ENCODE results near the gene NEMP1.
"Not testable (repeated sequence)": the region's sequence is repeated elsewhere in the genome, so short reads cannot be mapped to it uniquely, and the experiment has no call there.

NEMP1 gene

DNA sequence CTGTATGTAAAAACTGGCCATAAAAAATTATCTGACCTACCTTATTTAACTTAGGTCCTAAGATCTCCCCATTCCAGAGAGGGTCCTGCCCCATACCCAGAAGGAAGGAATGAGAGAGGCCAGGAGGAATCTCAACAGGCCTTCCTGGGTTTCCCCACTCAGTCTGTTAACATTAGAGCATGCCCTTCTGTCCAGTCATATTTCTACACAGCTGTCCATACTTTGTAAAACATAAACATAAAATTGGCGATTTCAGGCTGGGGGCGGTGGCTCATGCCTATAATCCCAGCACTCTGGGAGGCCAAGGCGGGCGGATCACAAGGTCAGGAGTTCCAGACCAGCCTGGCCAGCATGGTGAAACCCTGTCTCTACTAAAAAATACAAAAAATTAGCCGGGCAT is 56.3 kb downstream of the NEMP1 start:
- H2BK15ac ChIP-seq (ENCODE audit: low read depth, poor library complexity, severe bottlenecking) = not testable (repeated sequence)
- 84% methylated on average over 5 of the region's 5 CpGs for WGBS

DNA sequence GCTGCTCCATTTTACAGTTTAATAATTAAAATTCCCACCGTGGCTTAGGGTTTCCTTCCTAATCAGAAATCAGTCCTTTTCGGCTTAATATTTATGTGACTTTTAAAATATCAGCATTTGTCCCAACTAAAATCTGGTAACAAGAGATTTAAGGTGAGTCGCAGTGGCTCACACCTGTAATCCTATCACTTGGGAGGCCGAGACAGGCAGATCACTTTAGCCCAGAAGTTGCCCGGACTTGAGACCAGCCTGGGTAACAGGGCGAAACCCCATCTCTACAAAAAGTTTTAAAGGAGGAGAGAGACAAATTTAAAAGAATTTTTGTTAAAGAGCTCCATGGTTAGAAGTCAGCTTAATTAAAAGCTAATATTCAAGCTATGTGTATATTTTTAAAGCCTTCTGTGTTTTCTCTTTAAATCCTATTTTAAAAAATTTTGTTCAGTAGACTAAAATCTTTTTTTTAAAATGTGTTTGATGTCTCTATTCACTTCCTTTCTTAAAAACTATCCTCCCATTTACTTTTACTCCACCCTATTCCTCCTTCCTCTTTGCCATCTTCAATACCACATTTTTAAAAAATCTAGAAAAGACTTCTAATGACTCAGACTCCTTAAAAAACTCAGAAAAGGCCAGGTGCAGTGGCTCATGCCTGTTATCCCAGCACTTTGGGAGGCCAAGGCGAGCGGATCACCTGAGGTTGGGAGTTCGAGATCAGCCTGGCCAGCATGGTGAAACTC is 58.4 kb downstream of the NEMP1 start:
- no peak overlapping the region for H3K27ac ChIP-seq (ENCODE audit: low read length, poor library complexity, severe bottlenecking)
- H2BK5ac ChIP-seq (ENCODE audit: low read depth, low read length, poor library complexity, severe bottlenecking) = no peak overlapping the region
- no peak for DNase-seq
- H4K91ac ChIP-seq (ENCODE audit: low read length) = no peak overlapping the region
- no peak overlapping the region for H4K8ac ChIP-seq (ENCODE audit: low read length)
- no peak overlapping the region for H3K4ac ChIP-seq (ENCODE audit: low read depth in 1 of 2, low read length in 2 of 2)
- no peak overlapping the region for H2BK120ac ChIP-seq (ENCODE audit: low read depth, low read length)
- no peak overlapping the region for H2AFZ ChIP-seq (ENCODE audit: low read depth, low read length)
- no peaks in the 10 kb centered on the region for H3K79me1 ChIP-seq (replicated peaks; ENCODE audit: low read length, poor library complexity, severe bottlenecking)
- H2BK15ac ChIP-seq (ENCODE audit: low read depth, poor library complexity, severe bottlenecking) = no peak overlapping the region
- no peak overlapping the region for H3K18ac ChIP-seq (ENCODE audit: low read depth in 1 of 2, low read length in 2 of 2)
- no peak overlapping the region for H3K9ac ChIP-seq (ENCODE audit: low read length)
- H3K4me3 ChIP-seq (ENCODE audit: insufficient read depth in 1 of 2, low read depth in 1 of 2, low read length in 2 of 2) = no peak overlapping the region
- no peak overlapping the region for H3K14ac ChIP-seq (ENCODE audit: low read length in 2 of 2)
- no peak overlapping the region for H3K23ac ChIP-seq (ENCODE audit: low read length in 2 of 2)
- 89% methylated on average over 7 of the region's 9 CpGs for WGBS
- H3K4me2 ChIP-seq (ENCODE audit: low read length, poor library complexity, severe bottlenecking) = no peak overlapping the region
- no peak overlapping the region for H2BK12ac ChIP-seq (ENCODE audit: low read length in 2 of 2)
- no peak overlapping the region for H2AK5ac ChIP-seq (ENCODE audit: low read length, severe bottlenecking)
- no peaks in the 10 kb centered on the region for H3K4me1 ChIP-seq (ENCODE audit: control insufficient read depth, insufficient read depth, low read depth, low read length)
- H3K9me3 ChIP-seq (ENCODE audit: control insufficient read depth, low read length) = no peaks in the 10 kb centered on the region
- no peaks in the 10 kb centered on the region for H3K36me3 ChIP-seq (ENCODE audit: control insufficient read depth in 1 of 2, insufficient read depth in 2 of 2, low read depth in 1 of 2, low read length in 2 of 2)
- H3K27me3 ChIP-seq (ENCODE audit: control insufficient read depth in 1 of 2, insufficient read depth in 1 of 2, low read length in 2 of 2) = peaks cover 23 to 28% of the 10 kb centered on the region in 2 experiments

More for the DNA sequence above, 56.3 kb downstream of the NEMP1 start:
- H3K79me1 ChIP-seq (replicated peaks; ENCODE audit: low read length, poor library complexity, severe bottlenecking); H3K23ac ChIP-seq (ENCODE audit: low read length in 2 of 2); H3K4me1 ChIP-seq (ENCODE audit: control insufficient read depth, insufficient read depth, low read depth, low read length); H3K4me3 ChIP-seq (ENCODE audit: insufficient read depth in 1 of 2, low read depth in 1 of 2, low read length in 2 of 2); H4K91ac ChIP-seq (ENCODE audit: low read length); H3K27ac ChIP-seq (ENCODE audit: low read length, poor library complexity, severe bottlenecking); H2AFZ ChIP-seq (ENCODE audit: low read depth, low read length); H3K18ac ChIP-seq (ENCODE audit: low read depth in 1 of 2, low read length in 2 of 2); H2BK120ac ChIP-seq (ENCODE audit: low read depth, low read length); H3K4ac ChIP-seq (ENCODE audit: low read depth in 1 of 2, low read length in 2 of 2); H2BK12ac ChIP-seq (ENCODE audit: low read length in 2 of 2); H4K8ac ChIP-seq (ENCODE audit: low read length); H3K4me2 ChIP-seq (ENCODE audit: low read length, poor library complexity, severe bottlenecking); H3K14ac ChIP-seq (ENCODE audit: low read length in 2 of 2); H3K9me3 ChIP-seq (ENCODE audit: control insufficient read depth, low read length); H3K9ac ChIP-seq (ENCODE audit: low read length); H2AK5ac ChIP-seq (ENCODE audit: low read length, severe bottlenecking); H2BK5ac ChIP-seq (ENCODE audit: low read depth, low read length, poor library complexity, severe bottlenecking); H3K36me3 ChIP-seq (ENCODE audit: control insufficient read depth in 1 of 2, insufficient read depth in 2 of 2, low read depth in 1 of 2, low read length in 2 of 2): not testable (repeated sequence)
- DNase-seq = peak; percentile 64
- peaks cover 27 to 33% of the 10 kb centered on the region in 2 experiments for H3K27me3 ChIP-seq (ENCODE audit: control insufficient read depth in 1 of 2, insufficient read depth in 1 of 2, low read length in 2 of 2)

DNA sequence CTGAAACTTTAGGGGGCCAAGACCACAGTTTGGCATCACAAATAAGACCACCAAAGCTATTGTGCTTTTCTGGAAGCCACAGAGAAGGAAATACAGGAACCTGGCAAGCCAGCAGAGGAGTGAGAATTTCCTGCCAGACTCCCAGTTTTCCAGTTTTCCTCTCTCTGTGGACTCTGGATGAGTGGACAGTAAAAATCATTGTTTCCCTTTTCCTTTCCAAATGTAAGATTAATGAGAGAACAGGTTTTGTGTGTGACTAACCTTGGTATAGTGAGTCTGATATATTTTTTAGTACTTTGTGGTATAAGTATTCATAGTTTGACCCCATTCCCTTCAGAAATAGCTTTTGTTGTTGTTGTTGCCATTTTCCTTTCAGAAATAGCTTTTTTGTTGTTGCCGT is 59.7 kb downstream of the NEMP1 start:
- H2AK5ac ChIP-seq (ENCODE audit: low read length, severe bottlenecking) = no peak overlapping the region
- no peak overlapping the region for H2BK15ac ChIP-seq (ENCODE audit: low read depth, poor library complexity, severe bottlenecking)
- H2BK12ac ChIP-seq (ENCODE audit: low read length in 2 of 2) = no peak overlapping the region
- no peak overlapping the region for H3K9ac ChIP-seq (ENCODE audit: low read length)
- WGBS = 100% methylated on average over 1 of the region's 1 CpG
- no peak overlapping the region for H3K23ac ChIP-seq (ENCODE audit: low read length in 2 of 2)
- no peaks in the 10 kb centered on the region for H3K4me1 ChIP-seq (ENCODE audit: control insufficient read depth, insufficient read depth, low read depth, low read length)
- H4K8ac ChIP-seq (ENCODE audit: low read length) = no peak overlapping the region
- no peak overlapping the region for H3K18ac ChIP-seq (ENCODE audit: low read depth in 1 of 2, low read length in 2 of 2)
- no peak overlapping the region for H3K4me3 ChIP-seq (ENCODE audit: insufficient read depth in 1 of 2, low read depth in 1 of 2, low read length in 2 of 2)
- no peaks in the 10 kb centered on the region for H3K36me3 ChIP-seq (ENCODE audit: control insufficient read depth in 1 of 2, insufficient read depth in 2 of 2, low read depth in 1 of 2, low read length in 2 of 2)
- H3K79me1 ChIP-seq (replicated peaks; ENCODE audit: low read length, poor library complexity, severe bottlenecking) = no peaks in the 10 kb centered on the region
- H3K14ac ChIP-seq (ENCODE audit: low read length in 2 of 2) = no peak overlapping the region
- H3K9me3 ChIP-seq (ENCODE audit: control insufficient read depth, low read length) = no peaks in the 10 kb centered on the region
- peaks cover 29 to 34% of the 10 kb centered on the region in 2 experiments for H3K27me3 ChIP-seq (ENCODE audit: control insufficient read depth in 1 of 2, insufficient read depth in 1 of 2, low read length in 2 of 2)
- no peak overlapping the region for H2BK5ac ChIP-seq (ENCODE audit: low read depth, low read length, poor library complexity, severe bottlenecking)
- no peak overlapping the region for H2BK120ac ChIP-seq (ENCODE audit: low read depth, low read length)
- no peak for DNase-seq
- no peak overlapping the region for H2AFZ ChIP-seq (ENCODE audit: low read depth, low read length)
- no peak overlapping the region for H3K4me2 ChIP-seq (ENCODE audit: low read length, poor library complexity, severe bottlenecking)
- H4K91ac ChIP-seq (ENCODE audit: low read length) = no peak overlapping the region
- H3K4ac ChIP-seq (ENCODE audit: low read depth in 1 of 2, low read length in 2 of 2) = no peak overlapping the region
- H3K27ac ChIP-seq (ENCODE audit: low read length, poor library complexity, severe bottlenecking) = no peak overlapping the region

DNA sequence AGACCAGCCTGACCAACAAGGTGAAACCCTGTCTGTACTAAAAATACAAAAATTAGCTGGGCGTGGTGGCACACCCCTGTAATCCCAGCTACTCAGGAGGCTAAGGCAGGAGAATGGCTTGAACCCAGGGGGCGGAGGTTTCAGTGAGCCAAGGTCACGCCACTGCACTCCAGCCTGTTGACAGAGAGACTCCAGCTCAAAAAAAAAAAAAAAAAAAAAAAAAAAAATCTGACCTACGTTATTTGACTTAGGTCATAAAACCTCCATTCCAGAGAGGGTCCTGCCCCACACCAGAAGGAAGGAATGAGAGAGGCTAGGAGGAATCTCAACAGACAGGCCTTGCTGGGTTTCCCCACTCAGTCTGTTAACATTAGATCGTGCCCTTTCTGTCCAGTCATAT is 60.2 kb downstream of the NEMP1 start:
- not testable (repeated sequence) for H3K4ac ChIP-seq (ENCODE audit: low read depth in 1 of 2, low read length in 2 of 2); H3K14ac ChIP-seq (ENCODE audit: low read length in 2 of 2); H3K79me1 ChIP-seq (replicated peaks; ENCODE audit: low read length, poor library complexity, severe bottlenecking); H3K4me3 ChIP-seq (ENCODE audit: insufficient read depth in 1 of 2, low read depth in 1 of 2, low read length in 2 of 2); H3K9ac ChIP-seq (ENCODE audit: low read length); H2BK15ac ChIP-seq (ENCODE audit: low read depth, poor library complexity, severe bottlenecking); H4K91ac ChIP-seq (ENCODE audit: low read length); H2BK12ac ChIP-seq (ENCODE audit: low read length in 2 of 2); H3K23ac ChIP-seq (ENCODE audit: low read length in 2 of 2); H2BK5ac ChIP-seq (ENCODE audit: low read depth, low read length, poor library complexity, severe bottlenecking); H2AFZ ChIP-seq (ENCODE audit: low read depth, low read length); H3K18ac ChIP-seq (ENCODE audit: low read depth in 1 of 2, low read length in 2 of 2); H4K8ac ChIP-seq (ENCODE audit: low read length); H3K27ac ChIP-seq (ENCODE audit: low read length, poor library complexity, severe bottlenecking); H2AK5ac ChIP-seq (ENCODE audit: low read length, severe bottlenecking); H3K4me1 ChIP-seq (ENCODE audit: control insufficient read depth, insufficient read depth, low read depth, low read length); H3K36me3 ChIP-seq (ENCODE audit: control insufficient read depth in 1 of 2, insufficient read depth in 2 of 2, low read depth in 1 of 2, low read length in 2 of 2); H3K9me3 ChIP-seq (ENCODE audit: control insufficient read depth, low read length); H2BK120ac ChIP-seq (ENCODE audit: low read depth, low read length); H3K4me2 ChIP-seq (ENCODE audit: low read length, poor library complexity, severe bottlenecking)
- 62% methylated on average over 5 of the region's 5 CpGs for WGBS
- DNase-seq = peak; percentile 51
- H3K27me3 ChIP-seq (ENCODE audit: control insufficient read depth in 1 of 2, insufficient read depth in 1 of 2, low read length in 2 of 2) = peaks cover 34 to 39% of the 10 kb centered on the region in 2 experiments

All from mesenchymal stem cell (in vitro differentiated cells and primary cell).